Smooth muscle cell of the umbilical artery (primary cell): ENCODE data around the gene GSPT1. TPM values are rescaled to one million over a fixed set of nuclear protein-coding genes. Genes with fewer than 3 reads are reported as not detected.

Experiments
- total RNA-seq: library from RNA; depleted of rRNA; stranded (reverse); fragments of >200 nt; gene quantifications from 2 replicates; pipeline ENCODE4 v1.2.3, GENCODE V29; 2014

The GSPT1 gene
- total RNA-seq: 71.6 and 154 TPM in 2 replicates

DNA sequence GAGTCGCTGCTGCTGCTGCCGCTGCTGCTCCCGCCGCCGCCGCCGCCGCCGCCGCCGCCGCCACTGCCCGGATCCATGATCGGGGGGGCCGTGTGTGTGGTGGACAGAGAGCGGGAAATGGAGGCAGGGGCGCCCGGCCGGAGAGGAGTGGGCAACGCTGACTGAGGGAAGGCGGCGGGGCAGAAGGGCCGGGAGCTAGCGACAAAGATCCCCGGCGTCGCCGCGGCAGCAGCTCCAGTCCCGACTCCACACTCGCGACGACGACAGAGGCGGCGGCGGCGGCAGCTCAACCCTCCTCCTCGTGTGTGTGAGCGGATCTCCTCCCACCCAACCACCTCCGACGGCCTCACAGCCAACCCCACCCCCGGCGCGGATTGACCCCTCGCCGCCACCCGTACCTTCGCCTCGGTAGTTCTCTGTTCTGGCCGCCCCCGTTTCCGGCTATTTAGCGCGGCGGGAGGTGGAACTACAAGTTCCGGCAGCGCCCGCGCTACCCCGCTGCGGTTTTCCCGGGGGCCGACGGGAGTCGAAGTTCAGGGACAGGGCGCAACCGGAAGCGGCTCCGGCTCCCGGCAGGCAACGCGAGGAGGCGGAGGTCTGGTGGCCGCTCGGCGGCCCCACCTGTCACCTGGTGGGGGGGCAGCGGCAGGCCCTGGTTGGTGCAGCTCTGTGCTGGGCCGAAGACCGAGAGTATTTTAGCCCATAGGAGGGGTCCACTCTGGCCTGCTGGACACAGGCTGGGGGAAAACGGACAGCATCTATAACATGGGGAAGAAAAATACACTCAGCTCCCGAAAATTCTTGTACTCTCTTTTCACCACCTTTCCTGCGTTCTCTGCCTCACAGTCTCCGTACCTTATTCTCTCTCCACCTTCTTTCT, at the start of gene GSPT1:
Gene GSPT1 (minus strand): TSS at position 313 of the 880 bp plus-strand sequence. CDS start 236 bp downstream, at position 77.

DNA sequence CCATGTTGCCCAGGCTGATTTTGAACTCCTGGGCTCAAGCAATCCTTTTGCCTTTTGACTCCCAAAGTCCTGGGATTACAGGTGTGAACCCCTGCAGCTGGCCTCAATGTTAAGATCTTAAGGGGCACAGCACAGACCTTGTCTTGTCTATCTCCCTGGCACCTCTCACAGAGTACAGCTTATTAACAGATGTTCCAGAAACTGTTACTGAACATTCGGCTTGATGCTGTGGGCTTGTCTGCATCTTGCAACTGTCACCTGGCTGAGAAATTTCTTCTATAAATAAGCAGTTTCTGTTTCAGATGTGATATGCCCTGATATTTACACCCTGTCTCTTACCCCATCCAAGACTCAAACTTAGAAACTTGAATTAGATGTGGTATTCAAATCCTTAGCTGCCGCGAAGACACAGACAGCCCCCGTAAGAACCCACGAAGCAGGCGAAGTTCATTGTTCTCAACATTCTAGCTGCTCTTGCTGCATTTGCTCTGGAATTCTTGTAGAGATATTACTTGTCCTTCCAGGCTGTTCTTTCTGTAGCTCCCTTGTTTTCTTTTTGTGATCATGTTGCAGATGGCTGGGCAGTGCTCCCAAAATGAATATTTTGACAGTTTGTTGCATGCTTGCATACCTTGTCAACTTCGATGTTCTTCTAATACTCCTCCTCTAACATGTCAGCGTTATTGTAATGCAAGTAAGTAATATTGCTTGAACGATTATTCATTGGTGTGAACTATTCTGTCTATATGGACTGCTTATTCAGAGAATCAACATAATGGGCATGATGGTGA, 49.2 kb upstream of the GSPT1 start, which contains the start of gene TNFRSF17:
Gene TNFRSF17 (plus strand): TSS at position 450 of the 791 bp plus-strand sequence. CDS start 115 bp downstream, at position 565.

DNA sequence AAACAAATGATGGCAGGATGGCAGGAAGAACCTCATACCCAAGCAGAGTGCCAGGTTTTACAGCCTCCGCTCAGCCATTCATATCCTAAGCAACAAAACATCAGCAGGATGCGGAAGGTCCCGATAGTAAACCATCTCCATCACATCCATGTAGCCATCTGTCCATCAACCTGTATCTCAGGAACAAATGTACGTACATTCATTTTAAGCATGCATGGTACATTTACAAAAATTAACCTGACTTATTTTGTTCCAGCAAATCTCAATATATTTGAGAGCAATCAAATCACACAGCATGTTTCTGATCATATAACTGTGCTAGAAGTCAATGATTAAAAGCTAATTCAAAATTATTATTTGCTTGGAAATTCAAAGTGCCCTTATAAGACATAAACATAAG, 26.2 kb upstream of the GSPT1 start, which contains the start of gene NPIPB2:
Gene NPIPB2 (minus strand): TSS at position 101 of the 400 bp plus-strand sequence. CDS start 0 bp downstream, at position 101.

DNA sequence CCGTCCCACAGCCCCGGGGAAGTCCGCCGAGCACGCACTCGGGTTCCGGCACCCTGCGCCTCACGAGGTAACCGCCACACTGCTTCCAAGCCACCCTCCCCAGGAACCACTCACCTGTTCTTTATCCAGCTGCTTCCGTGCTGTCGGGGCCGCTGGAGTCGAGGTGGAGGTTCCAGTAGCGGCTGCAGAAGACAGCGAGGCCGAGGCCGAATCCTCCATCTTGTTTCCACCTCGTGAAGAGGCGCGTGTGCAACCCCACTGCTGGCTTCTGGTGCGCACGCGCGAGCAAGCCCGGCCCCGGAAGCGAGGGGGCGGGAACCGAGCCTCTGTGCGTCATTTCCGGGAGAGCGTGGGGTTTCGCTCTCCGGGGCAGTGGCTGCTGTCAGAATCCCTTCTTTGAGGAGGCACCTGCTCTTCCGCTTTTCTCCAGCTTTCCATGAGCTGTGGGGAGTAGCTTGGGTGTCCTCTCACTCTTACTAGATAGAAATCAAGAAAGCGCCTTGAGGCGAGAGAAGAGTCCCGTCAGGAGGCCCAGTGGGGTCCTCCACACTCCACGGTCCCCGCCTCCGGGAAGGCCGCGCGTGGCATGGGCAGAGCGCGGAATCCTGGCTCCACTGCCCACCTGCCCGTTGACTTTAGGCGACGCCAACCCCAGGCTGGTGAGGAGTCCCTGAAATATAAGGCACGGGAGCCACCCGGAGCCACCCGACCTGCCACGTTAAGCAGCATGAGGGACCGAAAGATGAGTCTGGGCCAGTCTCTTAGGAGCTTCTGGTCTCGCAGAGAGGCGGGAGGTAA, 64.3 kb downstream of the GSPT1 start, which contains the start of gene RSL1D1:
Gene RSL1D1 (minus strand): TSS at position 249 of the 798 bp plus-strand sequence. CDS start 30 bp downstream, at position 219.

Other genes with a start within 250 kb of the GSPT1 start
- gene SNN, start 247.5 kb downstream of the GSPT1 start, total RNA-seq: 7.5 and 8.6 TPM in 2 replicates
- 21.4 and 29.1 TPM in 2 replicates for gene TXNDC11, start 173.1 kb downstream of the GSPT1 start, total RNA-seq
- 46.6 and 68.0 TPM in 2 replicates for gene ZC3H7A, start 118.7 kb downstream of the GSPT1 start, total RNA-seq
- gene RSL1D1, start 64.4 kb downstream of the GSPT1 start, total RNA-seq: 66.8 and 156 TPM in 2 replicates
- 3.6 and 6.0 TPM in 2 replicates for gene NPIPB2, start 26.1 kb upstream of the GSPT1 start, total RNA-seq
- gene TNFRSF17, start 49.3 kb upstream of the GSPT1 start, total RNA-seq: not detected in 2 replicates
- gene SNX29, start 60.8 kb upstream of the GSPT1 start, total RNA-seq: 18.4 and 27.1 TPM in 2 replicates